ENCODE data around the gene EIF2D. TPM values are rescaled to one million over a fixed set of nuclear protein-coding genes. Genes with fewer than 3 reads are reported as not detected.

EIF2D gene
- total RNA-seq, 1 donor from 2014 or later: 45.7 TPM

DNA sequence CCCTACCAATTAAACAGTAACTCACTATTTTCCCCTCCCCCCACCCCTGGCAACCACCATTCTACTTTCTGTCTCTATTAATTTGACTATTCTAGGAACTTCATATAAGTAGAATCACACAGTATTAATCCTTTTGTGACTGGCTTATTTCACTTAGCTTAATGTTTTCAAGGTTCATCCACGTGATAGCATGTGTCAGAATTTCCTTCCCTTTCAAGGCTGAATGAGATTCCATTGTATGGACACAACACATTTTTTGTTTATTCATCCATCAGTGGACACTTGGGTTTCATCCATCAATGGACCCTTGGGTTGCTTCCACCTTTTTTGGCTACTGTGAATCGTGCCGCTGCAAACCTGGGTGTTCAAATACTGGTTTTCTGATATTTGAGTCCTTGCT, 41.7 kb downstream of the EIF2D start:
- DNase-seq (ENCODE audit: extremely low spot score, unreplicated experiment): no peak
- Mint-ChIP-seq H3K4me1 (ENCODE audit: unreplicated experiment) (peaks cover 13% of the 10 kb centered on the region), H3K4me3 (no peak overlapping the region), H3K27me3 (no peaks in the 10 kb centered on the region), H3K27ac (no peak overlapping the region), H3K36me3 (no peaks in the 10 kb centered on the region), H3K9me3 (no peaks in the 10 kb centered on the region)
- TF ChIP-seq, protein P1, sequence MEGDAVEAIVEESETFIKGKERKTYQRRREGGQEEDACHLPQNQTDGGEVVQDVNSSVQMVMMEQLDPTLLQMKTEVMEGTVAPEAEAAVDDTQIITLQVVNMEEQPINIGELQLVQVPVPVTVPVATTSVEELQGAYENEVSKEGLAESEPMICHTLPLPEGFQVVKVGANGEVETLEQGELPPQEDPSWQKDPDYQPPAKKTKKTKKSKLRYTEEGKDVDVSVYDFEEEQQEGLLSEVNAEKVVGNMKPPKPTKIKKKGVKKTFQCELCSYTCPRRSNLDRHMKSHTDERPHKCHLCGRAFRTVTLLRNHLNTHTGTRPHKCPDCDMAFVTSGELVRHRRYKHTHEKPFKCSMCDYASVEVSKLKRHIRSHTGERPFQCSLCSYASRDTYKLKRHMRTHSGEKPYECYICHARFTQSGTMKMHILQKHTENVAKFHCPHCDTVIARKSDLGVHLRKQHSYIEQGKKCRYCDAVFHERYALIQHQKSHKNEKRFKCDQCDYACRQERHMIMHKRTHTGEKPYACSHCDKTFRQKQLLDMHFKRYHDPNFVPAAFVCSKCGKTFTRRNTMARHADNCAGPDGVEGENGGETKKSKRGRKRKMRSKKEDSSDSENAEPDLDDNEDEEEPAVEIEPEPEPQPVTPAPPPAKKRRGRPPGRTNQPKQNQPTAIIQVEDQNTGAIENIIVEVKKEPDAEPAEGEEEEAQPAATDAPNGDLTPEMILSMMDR (conservative IDR thresholded peaks at IDR 0.05): no peak

DNA sequence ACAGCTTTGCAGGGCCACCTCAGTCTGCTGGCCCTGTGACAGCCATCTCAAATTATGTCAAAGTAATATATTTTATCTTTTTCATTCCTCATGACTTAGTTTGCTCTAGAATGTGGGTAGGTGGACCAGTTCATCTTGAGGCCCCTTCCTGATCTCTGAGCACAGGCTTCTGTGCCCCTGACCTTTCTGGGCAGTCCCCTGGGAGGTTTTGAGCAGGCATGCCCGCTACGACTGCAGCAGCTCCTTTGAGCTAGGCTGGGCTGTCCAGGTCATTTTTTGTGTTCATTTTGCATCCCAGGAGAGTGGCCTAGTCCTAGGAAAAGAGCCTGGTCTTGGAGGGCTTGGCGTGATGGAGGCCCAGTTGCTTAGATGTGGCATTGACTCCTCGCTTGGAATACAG, 42.7 kb downstream of the EIF2D start:
- no peak for DNase-seq (ENCODE audit: extremely low spot score, unreplicated experiment)
- Mint-ChIP-seq H3K36me3 (no peaks in the 10 kb centered on the region), H3K27me3 (no peaks in the 10 kb centered on the region), H3K4me3 (no peak overlapping the region), H3K27ac (no peak overlapping the region), H3K4me1 (ENCODE audit: unreplicated experiment) (peaks cover 13% of the 10 kb centered on the region), H3K9me3 (no peaks in the 10 kb centered on the region)
- TF ChIP-seq, protein P1 (conservative IDR thresholded peaks at IDR 0.05): no peak

DNA sequence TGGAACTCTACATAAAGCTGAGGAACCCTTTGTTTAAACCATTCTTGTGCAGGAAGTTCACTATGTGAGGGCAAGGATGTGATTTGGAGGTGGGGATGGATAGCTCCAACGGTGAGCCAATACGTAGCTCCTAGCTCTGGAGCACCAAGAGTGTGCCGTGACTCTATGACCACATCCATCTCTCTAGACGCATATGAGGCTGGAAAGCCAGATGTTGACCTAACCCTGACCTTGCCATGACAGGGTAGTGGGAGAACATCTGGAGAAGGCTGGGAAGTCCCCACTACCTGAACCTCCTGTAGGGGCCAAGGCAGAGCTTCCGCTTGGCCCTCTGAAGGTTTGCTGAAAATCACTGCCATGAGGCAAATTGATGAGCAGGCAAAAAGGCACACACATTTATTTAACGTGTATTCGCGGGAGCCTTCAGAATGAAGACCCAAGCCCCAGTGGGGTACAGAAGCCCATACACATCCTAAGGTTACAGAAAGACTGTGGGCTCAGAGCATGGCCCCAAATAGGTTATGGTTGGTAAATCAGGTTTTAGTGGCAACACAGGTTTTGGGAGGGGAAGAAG, 43.4 kb downstream of the EIF2D start:
- H3K4me1 Mint-ChIP-seq (ENCODE audit: unreplicated experiment): peaks cover 13% of the 10 kb centered on the region
- no peak overlapping the region for H3K27ac Mint-ChIP-seq
- H3K4me3 Mint-ChIP-seq: no peak overlapping the region
- no peaks in the 10 kb centered on the region for H3K9me3 Mint-ChIP-seq
- peaks cover 4% of the 10 kb centered on the region for H3K27me3 Mint-ChIP-seq
- H3K36me3 Mint-ChIP-seq: no peaks in the 10 kb centered on the region
- no peak for DNase-seq (ENCODE audit: extremely low spot score, unreplicated experiment)
- TF ChIP-seq, protein P1 (conservative IDR thresholded peaks at IDR 0.05): no peak

DNA sequence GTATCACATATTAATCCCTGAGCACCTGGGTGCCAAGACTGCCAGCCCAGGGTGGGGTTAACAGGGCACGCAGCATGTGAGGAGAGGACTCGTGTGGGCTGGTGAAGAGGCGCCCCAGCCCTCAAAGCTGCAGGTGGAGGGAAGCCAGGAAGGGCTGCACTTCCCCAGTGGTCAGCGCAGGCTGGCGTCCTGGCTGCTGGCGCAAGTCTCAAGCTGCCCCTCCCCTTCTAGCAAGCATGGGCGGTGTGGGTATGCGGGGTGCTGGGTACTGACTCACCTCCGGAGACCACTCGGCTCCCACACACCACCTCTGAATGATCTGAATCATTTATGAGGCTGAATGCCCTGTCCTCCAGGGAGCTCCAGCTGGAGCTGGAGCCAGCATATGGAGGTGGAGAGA, 44.0 kb downstream of the EIF2D start:
- H3K27ac Mint-ChIP-seq: no peak overlapping the region
- peaks cover 4% of the 10 kb centered on the region for H3K27me3 Mint-ChIP-seq
- H3K36me3 Mint-ChIP-seq: no peaks in the 10 kb centered on the region
- no peak for DNase-seq (ENCODE audit: extremely low spot score, unreplicated experiment)
- H3K9me3 Mint-ChIP-seq: no peaks in the 10 kb centered on the region
- TF ChIP-seq, protein P1 (conservative IDR thresholded peaks at IDR 0.05): no peak
- H3K4me1 Mint-ChIP-seq (ENCODE audit: unreplicated experiment): peaks cover 13% of the 10 kb centered on the region
- no peak overlapping the region for H3K4me3 Mint-ChIP-seq

DNA sequence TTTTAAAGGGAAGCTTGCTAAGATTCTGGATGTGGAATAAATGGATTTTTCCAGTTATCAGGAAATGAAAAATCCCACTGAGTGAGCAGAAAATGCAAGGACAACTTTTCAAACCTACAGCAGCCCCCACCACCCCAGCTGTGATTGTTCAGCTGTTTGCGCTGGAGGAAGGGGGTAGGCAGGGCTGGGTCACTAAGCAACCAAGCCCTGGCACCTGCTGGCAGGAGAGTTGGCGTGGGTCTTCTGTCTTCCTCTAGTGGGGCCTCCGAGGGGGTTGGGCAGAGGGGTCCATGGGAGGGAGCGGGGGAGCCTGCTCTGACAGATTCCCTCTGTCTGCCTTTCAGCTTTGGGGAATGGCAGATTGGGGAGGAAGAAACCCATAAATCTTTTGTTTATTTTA, 45.3 kb downstream of the EIF2D start:
- TF ChIP-seq, protein P1 (conservative IDR thresholded peaks at IDR 0.05): no peak
- no peak overlapping the region for H3K27ac Mint-ChIP-seq
- H3K9me3 Mint-ChIP-seq: no peaks in the 10 kb centered on the region

DNA sequence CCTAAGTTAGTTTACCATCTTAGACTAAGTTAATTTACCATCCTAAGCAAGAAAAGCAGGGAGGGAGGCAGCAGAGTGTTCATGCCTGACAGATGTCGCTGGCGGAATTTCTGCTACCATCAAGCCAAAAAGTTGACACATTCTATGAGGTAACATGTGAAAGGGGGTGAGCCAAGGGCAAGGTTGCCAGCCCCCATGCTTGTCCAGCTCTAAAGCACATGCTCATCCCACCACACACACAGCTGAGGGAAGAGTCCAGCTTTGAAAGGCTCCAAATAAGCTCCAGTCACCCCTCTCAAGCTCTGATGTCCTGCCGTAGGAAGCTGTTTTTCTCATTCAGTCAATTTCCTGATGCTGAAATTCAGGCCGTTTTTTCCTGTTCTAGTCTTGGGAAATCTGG, 46.3 kb downstream of the EIF2D start:
- DNase-seq (ENCODE audit: extremely low spot score, unreplicated experiment): no peak
- TF ChIP-seq, protein P1 (conservative IDR thresholded peaks at IDR 0.05): no peak
- no peaks in the 10 kb centered on the region for H3K9me3 Mint-ChIP-seq
- no peak overlapping the region for H3K27ac Mint-ChIP-seq
- no peak overlapping the region for H3K4me3 Mint-ChIP-seq
- H3K36me3 Mint-ChIP-seq: no peaks in the 10 kb centered on the region
- H3K27me3 Mint-ChIP-seq: peaks cover 4% of the 10 kb centered on the region
- H3K4me1 Mint-ChIP-seq (ENCODE audit: unreplicated experiment): peaks cover 13% of the 10 kb centered on the region

More for the DNA sequence above, 45.3 kb downstream of the EIF2D start:
- no peak for DNase-seq (ENCODE audit: extremely low spot score, unreplicated experiment)
- peaks cover 4% of the 10 kb centered on the region for H3K27me3 Mint-ChIP-seq
- no peaks in the 10 kb centered on the region for H3K36me3 Mint-ChIP-seq
- no peak overlapping the region for H3K4me3 Mint-ChIP-seq
- peaks cover 13% of the 10 kb centered on the region for H3K4me1 Mint-ChIP-seq (ENCODE audit: unreplicated experiment)

Measured in type B pancreatic cell (in vitro differentiated cells).